Mucosa of rectum (tissue), 2 donors: ENCODE results near the gene C10orf90.

Experiments used
- H3K27ac ChIP-seq, 2 donors: one replicate each; pipeline ENCODE4 v1.7.0; 2013; ENCODE audit warnings: inconsistent platforms in 2 of 2, low read depth in 2 of 2, low read length in 2 of 2
- H3K27me3 ChIP-seq, 2 donors: one replicate each; pipeline ENCODE4 v1.7.0; 2013; ENCODE audit warnings: low read length in 2 of 2; ENCODE audit not compliant: control insufficient read depth in 2 of 2, insufficient read depth in 2 of 2
- H3K36me3 ChIP-seq, 2 donors: one replicate each; pipeline ENCODE4 v1.7.0; 2013; ENCODE audit warnings: low read length in 2 of 2; ENCODE audit not compliant: control insufficient read depth in 2 of 2, insufficient read depth in 2 of 2
- H3K4me1 ChIP-seq, 2 donors: one replicate each; pipeline ENCODE4 v1.7.0; 2013; ENCODE audit warnings: low read length in 2 of 2, mild to moderate bottlenecking in 1 of 2; ENCODE audit not compliant: control insufficient read depth in 2 of 2, insufficient read depth in 2 of 2
- H3K4me3 ChIP-seq, 2 donors: one replicate each; pipeline ENCODE4 v1.7.0; 2013; ENCODE audit warnings: low read length in 2 of 2
- H3K9ac ChIP-seq, 2 donors: one replicate each; pipeline ENCODE4 v1.7.0; 2013; ENCODE audit warnings: low read length in 2 of 2, low read depth in 1 of 2, mild to moderate bottlenecking in 1 of 2
- H3K9me3 ChIP-seq, 2 donors: one replicate each; pipeline ENCODE4 v1.7.0; 2013; ENCODE audit warnings: low read length in 2 of 2; ENCODE audit not compliant: control insufficient read depth in 2 of 2
- donor health status: healthy.
- donor health status: Normal muscosa, but diverticular disease.

C10orf90 gene

GRCh38 chr10:126661841-126662515, 8.5 kb downstream of the C10orf90 start:
- no peaks in the 10 kb centered on the region for H3K4me1 ChIP-seq
- H3K36me3 ChIP-seq: no peaks in the 10 kb centered on the region
- no peak overlapping the region for H3K27ac ChIP-seq
- H3K27me3 ChIP-seq: no peaks in the 10 kb centered on the region
- no peak overlapping the region for H3K9ac ChIP-seq
- no peak overlapping the region for H3K4me3 ChIP-seq
- H3K9me3 ChIP-seq: no peaks in the 10 kb centered on the region

GRCh38 chr10:126661356-126661755, 9.1 kb downstream of the C10orf90 start:
- Histone ChIP-seq H3K36me3 (no peaks in the 10 kb centered on the region), H3K27ac (no peak overlapping the region), H3K9ac (no peak overlapping the region), H3K4me1 (no peaks in the 10 kb centered on the region), H3K9me3 (no peaks in the 10 kb centered on the region), H3K27me3 (no peaks in the 10 kb centered on the region), H3K4me3 (no peak overlapping the region)

GRCh38 chr10:126659750-126660149, 10.7 kb downstream of the C10orf90 start:
- Histone ChIP-seq H3K27me3 (no peaks in the 10 kb centered on the region), H3K9ac (no peak overlapping the region), H3K36me3 (no peaks in the 10 kb centered on the region), H3K9me3 (no peaks in the 10 kb centered on the region), H3K27ac (no peak overlapping the region), H3K4me3 (no peak overlapping the region), H3K4me1 (no peaks in the 10 kb centered on the region)

GRCh38 chr10:126658928-126659327, 11.6 kb downstream of the C10orf90 start:
- Histone ChIP-seq H3K9me3 (no peaks in the 10 kb centered on the region), H3K27ac (no peak overlapping the region), H3K27me3 (no peaks in the 10 kb centered on the region), H3K4me1 (no peaks in the 10 kb centered on the region), H3K36me3 (no peaks in the 10 kb centered on the region), H3K9ac (no peak overlapping the region), H3K4me3 (no peak overlapping the region)

GRCh38 chr10:126654579-126654978, 15.9 kb downstream of the C10orf90 start:
- Histone ChIP-seq H3K4me1 (no peaks in the 10 kb centered on the region), H3K27ac (no peak overlapping the region), H3K9ac (no peak overlapping the region), H3K4me3 (no peak overlapping the region), H3K27me3 (peaks cover 0 to 3% of the 10 kb centered on the region in 2 donors), H3K36me3 (no peaks in the 10 kb centered on the region), H3K9me3 (no peaks in the 10 kb centered on the region)

- H3K9me3 ChIP-seq: no peaks in the 10 kb centered on the region
- no peak overlapping the region for H3K27ac ChIP-seq
- H3K4me1 ChIP-seq: no peaks in the 10 kb centered on the region
- no peak overlapping the region for H3K9ac ChIP-seq
- peaks cover 0 to 3% of the 10 kb centered on the region in 2 donors for H3K27me3 ChIP-seq
- no peaks in the 10 kb centered on the region for H3K36me3 ChIP-seq
- no peak overlapping the region for H3K4me3 ChIP-seq
These were observed 19.0 kb downstream of the C10orf90 start for GRCh38 chr10:126651467-126651866.

GRCh38 chr10:126650161-126650560, 20.3 kb downstream of the C10orf90 start:
- H3K27ac ChIP-seq: no peak overlapping the region
- H3K9me3 ChIP-seq: no peaks in the 10 kb centered on the region
- H3K36me3 ChIP-seq: no peaks in the 10 kb centered on the region
- H3K27me3 ChIP-seq: peaks cover 0 to 3% of the 10 kb centered on the region in 2 donors
- H3K4me1 ChIP-seq: no peaks in the 10 kb centered on the region
- no peak overlapping the region for H3K4me3 ChIP-seq
- no peak overlapping the region for H3K9ac ChIP-seq

GRCh38 chr10:126647116-126647515, 23.4 kb downstream of the C10orf90 start:
- H3K27me3 ChIP-seq: peaks cover 0 to 3% of the 10 kb centered on the region in 2 donors
- H3K4me3 ChIP-seq: no peak overlapping the region
- no peaks in the 10 kb centered on the region for H3K9me3 ChIP-seq
- H3K27ac ChIP-seq: no peak overlapping the region
- no peaks in the 10 kb centered on the region for H3K4me1 ChIP-seq
- no peak overlapping the region for H3K9ac ChIP-seq
- no peaks in the 10 kb centered on the region for H3K36me3 ChIP-seq

GRCh38 chr10:126646110-126646509, 24.4 kb downstream of the C10orf90 start:
- no peak overlapping the region for H3K9ac ChIP-seq

GRCh38 chr10:126640401-126640800, 30.1 kb downstream of the C10orf90 start:
- Histone ChIP-seq H3K36me3 (no peaks in the 10 kb centered on the region), H3K4me3 (no peak overlapping the region), H3K27ac (no peak overlapping the region), H3K27me3 (no peaks in the 10 kb centered on the region), H3K9ac (no peak overlapping the region), H3K4me1 (no peaks in the 10 kb centered on the region), H3K9me3 (no peaks in the 10 kb centered on the region)

More at GRCh38 chr10:126646110-126646509, 24.4 kb downstream of the C10orf90 start:
- H3K27me3 ChIP-seq: no peaks in the 10 kb centered on the region
- H3K4me1 ChIP-seq: no peaks in the 10 kb centered on the region
- no peak overlapping the region for H3K4me3 ChIP-seq
- no peaks in the 10 kb centered on the region for H3K9me3 ChIP-seq
- H3K27ac ChIP-seq: no peak overlapping the region
- no peaks in the 10 kb centered on the region for H3K36me3 ChIP-seq
